Activated CD8-positive, alpha-beta memory T cell treated with anti-CD3 and anti-CD28 coated beads, Interleukin-2, amount 50 U/mL, for 1 hour (primary cell): ENCODE data around the gene LYRM4.

Source experiments
- DNase-seq: peaks from one replicate; pipeline ENCODE4 v3.0.0-alpha.2; 2020; ENCODE audit errors: extremely low read depth

LYRM4 gene

DNA sequence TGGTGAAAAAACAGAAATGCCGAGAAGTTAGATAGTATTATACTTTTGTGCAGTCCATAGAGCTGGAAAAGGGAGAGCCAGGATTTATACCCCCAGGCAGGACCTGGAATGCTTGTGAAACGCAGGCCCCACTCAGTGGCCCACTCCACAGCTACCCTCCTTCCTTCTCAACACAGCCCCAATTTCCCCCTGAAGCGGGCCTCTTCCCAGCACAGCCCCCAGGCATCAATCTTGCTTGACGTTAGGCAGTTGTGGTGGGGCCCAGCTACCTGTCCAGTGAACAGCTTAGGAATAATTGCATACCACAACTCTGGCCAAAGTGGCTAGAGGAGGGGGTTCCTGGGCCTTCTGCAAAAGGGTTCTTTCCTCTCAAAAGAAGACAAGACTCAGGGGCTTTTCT, 114.4 kb downstream of the LYRM4 start:
- no peak for DNase-seq

- DNase-seq, result peak; percentile 60
Measured at GRCh38 chr6:5143634-5144311, 117.0 kb downstream of the LYRM4 start.

DNA sequence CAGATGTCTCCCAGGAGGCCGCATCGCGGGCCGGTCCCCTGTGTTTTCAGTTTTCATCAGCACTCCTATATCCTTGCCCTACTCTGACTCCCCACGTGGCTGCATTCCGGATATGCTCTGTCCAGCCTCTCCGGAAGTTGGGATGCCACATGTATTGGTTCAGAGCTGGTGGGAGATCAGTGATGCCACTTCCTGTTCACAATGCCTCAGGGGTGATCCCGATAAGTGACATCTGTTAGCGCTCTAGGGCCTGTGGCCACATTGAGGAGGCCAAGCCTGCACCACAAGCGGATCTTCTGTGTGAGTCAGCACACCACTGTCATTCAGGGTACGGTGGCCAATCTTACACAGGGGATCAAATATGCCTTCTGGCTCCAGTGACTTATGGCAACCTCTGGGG, 117.8 kb downstream of the LYRM4 start:
- no peak for DNase-seq

DNA sequence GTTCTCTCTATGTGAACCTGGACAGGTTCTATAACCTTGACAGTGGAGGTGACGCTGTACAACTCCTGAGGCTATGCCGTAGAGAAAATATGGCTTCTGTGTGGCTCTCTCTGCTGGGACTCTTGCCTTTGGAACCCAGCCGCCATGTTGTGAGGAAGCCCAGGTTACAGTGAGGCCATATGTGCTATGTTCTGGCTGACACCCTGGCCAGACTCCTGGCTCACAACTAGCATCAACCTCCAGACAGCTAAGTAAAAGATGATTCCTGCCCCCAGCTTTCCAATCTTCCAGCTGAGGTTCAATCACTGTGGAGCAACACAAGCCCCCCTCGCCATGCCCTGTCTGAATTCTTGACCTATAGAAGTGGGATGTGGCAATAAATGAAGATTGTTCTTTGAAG, 118.6 kb downstream of the LYRM4 start:
- no peak for DNase-seq

DNA sequence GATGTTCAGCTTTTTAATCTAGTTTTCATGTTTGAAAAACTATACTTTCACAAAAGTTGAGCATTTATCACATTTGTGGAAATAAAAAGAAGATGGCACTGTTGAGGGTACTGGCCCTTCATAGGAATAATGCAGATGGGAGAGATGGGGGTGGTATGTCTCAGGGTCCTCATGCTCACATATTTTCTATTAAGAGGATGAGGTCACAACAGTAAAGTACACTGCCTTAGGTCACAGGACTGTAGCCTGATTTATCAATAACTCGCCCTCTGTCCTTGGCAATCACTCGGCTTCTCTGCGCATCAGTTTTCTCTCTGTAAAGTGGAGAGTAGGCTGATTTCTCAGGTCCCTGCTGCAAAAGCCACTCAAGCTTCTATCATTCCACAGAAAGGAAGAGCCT, 119.7 kb downstream of the LYRM4 start:
- DNase-seq, result no peak

DNA sequence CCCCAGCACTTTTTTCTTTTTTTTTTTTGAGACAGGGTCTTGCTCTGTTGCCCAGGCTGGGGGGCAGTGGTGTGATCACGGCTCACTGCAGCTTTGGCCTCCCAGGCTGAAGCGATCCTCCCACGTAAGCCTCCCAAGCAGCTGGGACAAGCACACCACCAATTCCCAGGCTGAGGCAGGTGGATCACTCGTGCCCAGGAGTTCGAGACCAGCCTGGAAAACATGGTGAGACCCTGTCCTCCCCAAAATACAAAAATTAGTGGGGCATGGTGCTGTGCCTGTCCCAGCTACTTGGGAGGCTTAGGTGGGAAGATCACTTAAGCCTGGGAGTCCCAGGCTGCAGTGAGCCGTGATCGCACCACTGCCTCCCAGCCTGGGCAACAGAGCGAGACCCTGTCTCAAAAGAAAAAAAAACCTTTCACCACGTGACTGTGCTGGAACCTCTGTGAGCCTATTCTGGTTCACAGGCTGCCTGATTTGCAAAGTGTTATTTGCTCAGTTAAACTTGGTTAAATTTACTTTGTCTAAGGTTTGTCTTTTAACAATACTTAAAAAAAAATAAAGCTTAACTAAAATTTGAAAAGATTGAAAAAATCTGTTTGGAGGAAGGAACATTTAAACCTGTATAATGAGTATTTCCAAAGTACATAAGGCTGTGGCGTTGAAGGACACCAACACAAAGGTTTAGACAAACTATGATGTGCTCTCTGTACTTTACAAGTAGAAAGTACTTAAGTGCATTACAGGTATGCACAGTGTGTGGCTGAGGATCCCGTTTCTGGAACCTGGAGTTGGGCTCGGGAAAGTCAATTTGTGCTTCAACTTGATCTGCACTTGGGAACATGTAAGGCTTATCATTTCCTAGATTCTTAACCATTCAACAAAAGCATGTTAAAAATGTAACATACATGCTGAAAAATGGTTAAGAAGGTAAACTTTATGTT, 120.7 kb downstream of the LYRM4 start:
- DNase-seq, result no peak

DNA sequence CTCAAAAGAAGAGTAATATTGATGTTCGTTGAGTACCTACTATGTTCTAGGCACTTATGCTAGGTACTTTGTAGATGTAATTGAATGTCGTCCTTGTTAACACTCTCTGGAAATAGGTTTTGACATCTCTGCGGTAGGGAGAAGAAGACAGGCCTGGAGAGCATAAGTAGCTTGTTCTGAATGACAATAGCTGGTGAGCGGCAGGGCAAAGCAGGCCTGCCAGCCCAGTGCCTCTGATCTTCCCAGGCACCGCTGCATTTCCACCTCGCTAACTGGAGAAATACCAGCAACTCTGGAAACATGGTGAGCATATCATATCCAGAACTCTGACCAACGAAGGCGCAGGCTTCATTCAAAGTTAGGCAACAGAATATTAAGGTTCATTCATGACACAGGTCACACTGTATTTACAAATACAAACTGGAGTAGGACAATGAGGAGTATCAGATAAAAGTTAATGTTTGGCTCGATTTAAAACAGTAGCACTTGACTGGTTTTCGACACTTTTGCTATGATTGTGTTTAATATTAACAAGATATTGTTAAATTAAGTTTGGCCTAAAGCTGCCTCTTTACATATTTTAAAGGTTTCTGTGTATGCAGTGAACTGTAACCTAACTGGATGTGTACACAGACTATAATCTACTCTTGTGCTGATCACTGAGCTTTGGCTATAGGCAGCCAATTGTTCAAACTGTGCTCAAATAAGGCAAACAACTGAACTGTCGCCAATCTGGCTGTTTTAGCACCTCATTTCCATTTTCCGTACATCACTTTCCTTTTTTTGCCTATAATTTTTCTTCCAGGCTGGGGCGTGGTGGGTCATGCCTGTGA, 121.5 kb downstream of the LYRM4 start:
- no peak for DNase-seq

GRCh38 chr6:5136851-5137250, 123.9 kb downstream of the LYRM4 start:
- no peak for DNase-seq

DNA sequence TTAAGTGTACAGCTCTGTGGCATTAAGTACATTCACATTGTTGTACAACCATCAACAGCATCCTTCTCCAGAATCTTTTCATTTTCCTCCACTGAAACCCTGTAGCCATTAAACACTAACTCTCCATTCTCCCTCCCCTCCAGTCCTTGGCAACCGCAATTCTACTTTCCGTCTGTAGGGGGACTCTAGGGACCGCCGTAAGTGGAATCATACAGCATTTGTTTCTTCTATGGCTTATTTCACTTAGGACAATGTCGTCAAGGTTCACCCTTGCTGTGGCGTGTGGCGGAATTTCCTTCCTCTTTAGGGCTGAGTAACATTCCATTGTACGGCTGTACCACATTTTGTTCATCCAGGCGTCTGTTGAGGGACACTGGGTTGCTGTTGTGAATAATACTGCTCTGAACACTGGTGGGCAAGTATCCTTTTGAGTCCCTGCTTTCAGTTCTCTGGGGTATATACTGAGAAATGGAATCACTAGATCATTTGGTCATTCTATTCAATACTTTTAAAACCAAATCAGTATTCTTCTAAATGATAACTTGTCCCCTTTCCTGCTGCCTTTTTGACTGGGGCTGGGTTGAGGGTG, 124.9 kb downstream of the LYRM4 start:
- no peak for DNase-seq

DNA sequence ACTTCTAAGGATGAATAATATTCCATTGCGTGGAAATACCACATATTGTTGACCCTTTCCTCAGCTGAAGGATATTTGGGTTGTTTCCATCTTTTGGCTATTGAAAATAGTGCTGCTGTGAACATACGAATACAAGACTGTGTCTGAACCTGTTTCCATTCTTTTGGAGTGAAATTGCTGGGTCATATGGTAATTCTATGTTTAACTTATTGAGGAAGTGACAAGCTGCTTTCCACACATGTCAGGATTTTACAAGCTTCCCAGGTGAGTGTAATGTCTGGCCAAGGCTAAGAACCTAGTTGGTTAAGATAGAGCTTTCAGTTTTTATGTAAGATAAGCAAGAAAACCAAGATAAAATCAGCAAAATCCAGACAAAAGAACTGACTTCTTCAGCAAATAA, 126.8 kb downstream of the LYRM4 start:
- no peak for DNase-seq

DNA sequence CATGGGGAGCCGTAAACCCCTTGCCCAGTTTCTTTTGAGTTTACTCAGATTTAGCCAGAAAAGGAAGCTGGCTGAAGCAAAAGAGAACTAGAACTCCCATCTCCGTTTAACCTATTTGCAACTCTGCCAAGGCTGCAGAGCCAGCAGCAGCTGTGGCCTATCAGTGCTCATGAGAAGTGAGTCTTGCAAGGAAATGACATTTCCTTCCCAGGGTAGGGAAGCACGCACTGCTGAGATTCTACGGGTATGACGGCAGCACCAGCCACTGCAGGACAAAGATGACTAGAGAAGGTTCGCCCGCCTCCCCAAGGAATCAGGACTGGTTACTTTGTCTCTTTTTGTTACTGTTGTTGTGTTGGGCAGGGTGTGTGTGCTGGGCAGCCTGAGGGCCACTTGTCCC, 128.0 kb downstream of the LYRM4 start:
- DNase-seq, result no peak

GRCh38 chr6:5130135-5130866, 130.4 kb downstream of the LYRM4 start:
- DNase-seq, result no peak

DNA sequence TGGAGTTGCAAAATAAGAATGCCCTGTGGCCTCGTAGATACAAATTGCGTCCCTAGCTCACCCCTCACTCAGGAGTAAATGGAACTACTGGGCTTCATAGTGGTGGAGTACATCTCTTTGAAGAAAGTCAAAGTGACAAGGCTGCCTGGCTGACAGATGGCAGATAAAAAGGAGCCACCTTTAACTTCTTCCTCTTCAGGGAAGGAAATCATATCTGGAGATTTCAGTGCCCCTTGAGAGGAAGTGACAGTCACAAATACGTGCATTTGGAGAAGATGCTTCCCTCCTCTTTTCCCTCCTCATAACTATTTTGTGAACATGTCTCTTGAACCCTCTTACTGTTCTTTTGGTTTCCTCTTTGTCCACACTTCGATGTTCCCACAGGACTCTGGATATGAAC, 132.4 kb downstream of the LYRM4 start:
- DNase-seq, result no peak

DNA sequence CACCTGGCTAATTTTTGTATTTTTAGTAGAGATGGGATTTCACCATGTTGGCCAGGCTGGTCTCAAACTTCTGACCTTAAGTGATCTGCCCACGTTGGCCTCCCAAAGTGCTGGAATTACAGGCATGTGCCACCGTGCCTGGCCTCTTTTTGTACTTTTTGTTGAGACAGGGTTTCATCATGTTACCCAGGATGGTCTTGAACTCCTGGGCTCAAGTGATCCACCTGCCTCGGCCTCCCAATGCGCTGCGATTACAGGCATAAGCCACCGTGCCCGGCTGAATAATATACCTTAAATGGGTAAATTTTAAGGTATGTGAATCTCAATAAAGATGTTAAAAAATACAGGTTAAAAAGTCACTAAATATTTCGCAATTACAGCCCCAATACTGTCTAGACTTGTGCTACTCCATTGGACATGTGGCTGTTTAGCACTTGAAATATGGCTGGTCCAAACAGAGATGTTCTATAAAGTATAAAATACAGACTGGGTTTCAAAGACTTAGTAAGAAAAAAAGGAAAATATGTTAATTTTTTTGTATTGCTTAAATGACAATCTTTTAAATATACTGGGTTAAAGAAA, 133.6 kb downstream of the LYRM4 start:
- DNase-seq, result no peak

GRCh38 chr6:5126214-5126613, 134.5 kb downstream of the LYRM4 start:
- no peak for DNase-seq

DNA sequence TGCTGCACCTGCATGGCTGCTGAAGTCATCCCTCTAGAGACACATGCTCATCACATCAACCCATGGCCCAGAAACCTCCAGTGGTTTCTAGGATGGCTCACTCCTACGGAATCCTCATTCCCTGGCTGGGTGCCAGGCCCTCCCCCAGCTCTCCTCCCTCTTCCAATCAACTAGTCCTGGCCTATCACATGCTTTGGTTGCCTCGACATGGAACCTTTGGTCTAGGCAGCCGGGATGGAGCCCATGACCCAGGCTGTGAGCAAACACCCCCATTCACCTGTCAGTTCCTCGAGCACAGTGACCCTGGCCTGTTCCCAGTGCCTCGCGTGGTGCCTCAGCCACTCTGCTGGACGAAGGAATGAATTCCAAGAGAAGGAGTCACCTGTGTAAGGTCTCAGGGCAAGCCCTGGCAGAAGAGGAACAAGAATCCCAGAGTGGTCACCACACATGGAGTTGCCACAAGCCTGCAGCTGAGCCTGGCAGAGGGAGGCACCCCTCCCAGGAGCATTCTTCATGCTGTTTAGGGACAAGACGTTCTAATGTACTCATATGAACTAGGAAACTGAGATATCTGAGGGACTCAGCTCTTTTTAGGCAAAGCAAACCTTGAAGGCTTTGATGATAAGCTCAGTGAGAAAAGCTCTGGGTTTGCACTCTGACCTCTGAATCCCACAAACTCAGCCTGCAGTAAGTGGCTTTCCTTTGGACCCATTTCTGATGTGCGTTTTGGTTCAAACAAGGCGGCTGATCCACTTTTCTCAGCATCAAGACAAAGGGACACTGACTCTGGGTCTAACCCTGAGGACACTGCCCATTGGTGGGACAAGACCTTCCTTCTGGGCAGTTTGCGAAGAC, 135.4 kb downstream of the LYRM4 start:
- DNase-seq, result no peak

GRCh38 chr6:5124526-5124925, 136.2 kb downstream of the LYRM4 start:
- DNase-seq, result no peak

DNA sequence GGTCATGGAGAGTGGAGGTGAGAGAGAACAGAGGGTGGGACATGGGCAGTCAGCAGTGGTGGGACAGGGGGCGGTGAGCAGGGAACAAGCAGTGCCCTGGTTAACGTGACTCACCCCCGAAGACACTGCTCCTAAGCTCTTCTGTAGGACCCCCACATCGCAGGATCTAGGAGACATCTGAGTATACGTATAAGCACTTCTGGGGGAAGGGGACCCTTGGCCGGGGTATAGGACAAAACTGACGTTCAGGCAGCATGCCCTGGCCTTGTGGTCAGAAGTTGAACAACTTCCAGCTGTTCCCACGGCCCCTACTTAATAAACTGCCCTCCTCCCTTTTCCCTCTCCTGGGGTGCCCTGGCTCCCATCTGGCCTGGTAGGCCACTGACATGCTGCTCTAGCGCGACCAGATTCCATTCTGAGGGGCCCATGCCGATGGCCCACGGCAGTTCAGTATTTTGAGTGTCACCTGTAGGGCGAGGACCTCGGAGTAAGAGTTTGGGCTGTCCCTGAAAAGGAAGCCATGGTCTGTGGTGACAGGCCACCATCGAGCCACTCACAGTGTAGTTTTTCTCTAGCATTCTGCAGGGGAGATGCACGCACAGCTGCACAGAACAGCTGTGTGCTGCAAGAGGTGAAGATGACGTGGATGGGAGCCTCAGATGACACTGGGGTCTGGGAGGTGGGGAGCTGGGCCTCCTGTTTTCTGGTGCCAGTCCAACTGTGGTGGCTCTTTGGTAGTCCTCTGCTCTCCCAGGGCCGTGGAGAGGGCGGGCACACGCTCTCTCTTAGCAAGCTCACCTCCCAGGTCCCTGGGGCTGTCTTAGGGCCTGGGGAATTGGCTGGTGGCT, 137.2 kb downstream of the LYRM4 start:
- no peak for DNase-seq

DNA sequence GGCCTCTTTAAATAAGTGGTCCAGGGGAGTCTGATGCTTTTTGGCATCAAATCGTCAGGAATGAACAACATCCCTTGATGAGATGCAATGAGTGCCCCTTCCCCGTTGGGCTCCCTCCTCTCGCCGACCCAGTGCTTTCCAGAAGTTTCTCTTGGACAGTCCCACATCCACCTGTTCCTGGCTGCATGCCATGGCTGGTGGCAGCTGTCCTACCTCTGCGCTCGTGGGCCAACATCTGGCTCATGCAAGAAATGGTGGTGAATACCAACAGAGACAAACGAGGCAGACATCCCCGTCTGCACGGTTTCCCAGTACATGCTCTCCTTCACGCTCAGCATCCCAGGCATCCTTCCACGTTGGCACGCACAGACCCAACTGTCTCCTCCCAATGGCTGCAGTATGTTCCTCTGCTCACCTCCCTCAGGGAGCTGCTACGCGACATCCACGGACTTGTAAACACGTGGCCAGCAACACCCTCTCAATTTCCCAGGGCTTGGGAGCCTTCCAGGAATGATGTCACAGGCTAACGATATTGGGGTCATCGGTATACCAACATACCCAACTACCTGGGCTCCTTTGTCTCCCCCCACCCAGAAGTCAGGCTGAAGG, 138.1 kb downstream of the LYRM4 start:
- no peak for DNase-seq
